Omental fat pad (tissue), 4 donors: Measurements from ENCODE around the gene NNAT. TPM values are rescaled to one million over a fixed set of nuclear protein-coding genes. Genes with fewer than 3 reads are reported as not detected.

ENCODE experiments used
- ATAC-seq: fragments of 150-250 bp; one replicate; pipeline ENCODE4 v1.9.1; 2016; ENCODE audit warnings: mild to moderate bottlenecking, moderate library complexity; ENCODE audit not compliant: low FRiP score
- DNase-seq: peaks from one replicate; pipeline ENCODE4 v3.0.0-alpha.2; 2019; ENCODE audit warnings: low spot score
- CTCF ChIP-seq, 3 donors: fragments of 450-650 bp; IDR thresholded peaks; one replicate each; pipeline ENCODE4 v1.5.1; 2016 to 2017; ENCODE audit warnings: antibody characterized with exemption in 3 of 3, mild to moderate bottlenecking in 3 of 3, moderate library complexity in 2 of 3
- total RNA-seq, 4 donors: library from RNA; depleted of rRNA; stranded (reverse); fragments of >200 nt; gene quantifications; one replicate each; pipeline ENCODE4 v1.1.0, GENCODE V29; 2016

Gene NNAT
- total RNA-seq, 4 donors from 2014 or later: 7.4 to 44.4 (median 23.2) TPM

GRCh38 chr20:37529968-37530600 is 9.0 kb downstream of the NNAT start:
- ATAC-seq (no peak), DNase-seq (no peak)
- TF ChIP-seq CTCF (IDR thresholded peaks at IDR 0.05): no peak

GRCh38 chr20:37530696-37531095 is 9.6 kb downstream of the NNAT start:
- no peak for TF ChIP-seq CTCF (IDR thresholded peaks at IDR 0.05)
- ATAC-seq: no peak

GRCh38 chr20:37531856-37532255 is 10.8 kb downstream of the NNAT start:
- DNase-seq (no peak), ATAC-seq (no peak)
- TF ChIP-seq CTCF (IDR thresholded peaks at IDR 0.05): no peak

More at GRCh38 chr20:37530696-37531095, 9.6 kb downstream of the NNAT start:
- DNase-seq: no peak

- ATAC-seq: no peak
- no peak for DNase-seq
- TF ChIP-seq CTCF (IDR thresholded peaks at IDR 0.05): no peak
These were observed 12.2 kb downstream of the NNAT start for GRCh38 chr20:37533154-37533715.

- TF ChIP-seq CTCF (IDR thresholded peaks at IDR 0.05): peak in 1 of 3 donors; percentile 37
- DNase-seq (no peak), ATAC-seq (peak; percentile 94)
These were observed 13.5 kb downstream of the NNAT start for GRCh38 chr20:37534401-37535157.

- DNase-seq (no peak), ATAC-seq (no peak)
- no peak for TF ChIP-seq CTCF (IDR thresholded peaks at IDR 0.05)
These were observed 14.5 kb downstream of the NNAT start for GRCh38 chr20:37535443-37536132.
